NCI-H2081 treated with DMSO at 0.1 percent for 48 hours (cell line): Measurements from ENCODE around the gene PRAMEF9.
"Not testable (repeated sequence)": the region's sequence is repeated elsewhere in the genome, so short reads cannot be mapped to it uniquely, and the experiment has no call there.

Experiments
- DNase-seq: peaks from one replicate; lab custom pipeline; 2025; lab: John Stamatoyannopoulos, UW

PRAMEF9 gene

GRCh38 chr1:13171548-13171947 lies at the start of gene PRAMEF9:
Gene PRAMEF9 (plus strand): TSS chr1:13171848. CDS start chr1:13175281, 3,433 bp downstream.
- not testable (repeated sequence) for DNase-seq

DNA sequence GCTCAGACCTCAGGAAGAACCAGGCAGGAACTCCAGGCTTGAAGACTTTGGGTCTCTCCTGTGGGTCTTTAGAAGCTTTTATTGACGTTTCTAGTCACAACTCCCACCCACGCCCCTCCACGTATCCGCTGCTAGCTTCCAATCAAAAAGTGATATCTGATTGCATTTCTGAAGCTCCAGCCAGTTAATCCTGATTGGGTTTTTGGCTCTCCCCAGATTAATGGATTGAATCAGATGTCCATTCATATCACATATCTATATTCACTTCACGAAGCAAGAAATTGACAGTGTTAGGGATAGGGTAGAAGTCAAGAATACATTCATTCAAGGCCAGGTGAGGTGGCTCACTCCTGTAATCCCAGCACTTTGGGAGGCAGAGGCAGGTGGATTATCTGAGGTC lies 15.7 kb upstream of the PRAMEF9 start, which contains the start of gene PRAMEF26:
Gene PRAMEF26, minus strand, starts transcription at position 101 of the 400 bp plus-strand sequence. CDS start 2,914 bp downstream, outside the sequence.
- not testable (repeated sequence) for DNase-seq

DNA sequence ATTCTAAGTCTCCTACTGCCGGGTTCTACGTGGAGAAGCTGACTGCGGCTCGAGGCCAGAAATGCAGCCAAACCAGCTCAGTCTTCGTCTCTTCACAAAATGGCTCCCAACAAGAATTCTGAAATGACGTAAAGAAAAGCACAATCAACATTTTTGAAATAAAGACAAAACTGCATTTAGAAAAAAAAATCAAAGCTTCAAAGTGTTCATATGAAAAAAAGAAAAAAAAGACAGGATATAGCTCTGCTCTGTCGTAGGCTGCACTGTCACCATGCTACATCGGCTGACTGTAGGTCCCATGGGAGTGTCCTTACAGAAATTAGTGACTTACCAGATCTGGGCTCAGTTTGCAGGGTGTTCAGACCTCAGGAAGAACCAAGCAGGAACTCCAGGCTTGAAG lies 6.1 kb upstream of the PRAMEF9 start, which contains the start of gene HNRNPCL4:
Gene HNRNPCL4, minus strand, starts transcription at position 101 of the 400 bp plus-strand sequence. CDS start 164 bp downstream, outside the sequence.
- not testable (repeated sequence) for DNase-seq

DNA sequence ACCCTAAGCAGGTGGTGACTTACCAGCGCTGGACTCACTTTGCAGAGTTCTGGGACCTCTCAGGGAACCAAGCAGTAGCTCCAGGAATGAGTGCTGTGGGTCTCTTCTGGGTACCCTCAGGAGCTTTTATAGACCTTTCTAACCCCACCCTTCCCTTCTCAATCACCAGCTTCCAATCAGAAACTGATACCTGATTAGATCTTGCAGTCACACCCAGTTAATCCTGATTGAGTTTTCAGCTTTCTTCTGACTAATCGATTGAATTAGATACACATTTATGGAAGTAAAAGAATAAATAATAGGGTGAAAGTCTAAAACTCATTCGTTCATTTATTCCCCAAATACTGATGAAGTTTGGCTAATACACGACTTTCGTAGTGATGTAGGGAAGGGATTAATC lies 29.7 kb downstream of the PRAMEF9 start, which contains the start of gene PRAMEF13:
Gene PRAMEF13, minus strand, starts transcription at position 101 of the 400 bp plus-strand sequence. CDS start 1,820 bp downstream, outside the sequence.
- DNase-seq = not testable (repeated sequence)

DNA sequence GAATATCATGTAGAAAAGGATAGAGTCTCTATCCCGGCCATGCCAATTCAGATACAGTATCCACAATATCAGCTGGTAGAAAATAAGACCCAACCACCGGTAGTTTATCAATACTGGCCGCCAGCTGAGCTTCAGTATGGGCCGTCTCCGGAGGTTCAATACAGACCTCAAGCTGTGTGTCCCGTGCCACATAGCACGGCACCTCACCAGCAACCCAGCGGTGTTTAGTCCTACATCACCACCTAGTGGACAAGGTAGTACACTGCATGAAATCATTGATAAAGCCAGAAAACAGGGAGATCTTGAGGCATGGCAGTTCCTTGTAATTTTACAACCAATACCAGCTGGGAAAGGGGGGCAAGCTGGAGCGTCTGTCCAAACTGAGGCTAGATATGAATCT lies 37.1 kb downstream of the PRAMEF9 start:
- DNase-seq = not testable (repeated sequence)

DNA sequence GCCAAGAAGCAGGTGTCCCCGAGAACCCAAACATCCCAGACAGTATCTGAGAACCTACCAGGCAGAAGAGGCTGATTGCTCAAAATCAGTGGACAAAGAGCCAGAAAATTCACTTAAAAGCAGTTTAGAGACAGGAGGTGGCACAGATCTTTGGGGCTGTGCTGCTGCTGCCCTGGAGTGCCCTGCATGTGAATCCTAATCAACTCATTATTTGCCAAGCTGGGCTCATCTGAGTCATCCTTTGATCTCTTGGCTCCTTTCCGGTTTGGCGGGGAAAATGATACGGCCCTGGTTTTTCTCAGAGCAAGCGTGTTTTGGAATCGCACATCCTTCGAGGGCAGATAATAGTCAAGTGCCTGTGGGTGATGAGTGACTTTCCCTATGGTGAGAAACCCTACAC lies 45.0 kb downstream of the PRAMEF9 start:
- not testable (repeated sequence) for DNase-seq

- not testable (repeated sequence) for DNase-seq
Observed at GRCh38 chr1:13219203-13219602, 47.6 kb downstream of the PRAMEF9 start.

DNA sequence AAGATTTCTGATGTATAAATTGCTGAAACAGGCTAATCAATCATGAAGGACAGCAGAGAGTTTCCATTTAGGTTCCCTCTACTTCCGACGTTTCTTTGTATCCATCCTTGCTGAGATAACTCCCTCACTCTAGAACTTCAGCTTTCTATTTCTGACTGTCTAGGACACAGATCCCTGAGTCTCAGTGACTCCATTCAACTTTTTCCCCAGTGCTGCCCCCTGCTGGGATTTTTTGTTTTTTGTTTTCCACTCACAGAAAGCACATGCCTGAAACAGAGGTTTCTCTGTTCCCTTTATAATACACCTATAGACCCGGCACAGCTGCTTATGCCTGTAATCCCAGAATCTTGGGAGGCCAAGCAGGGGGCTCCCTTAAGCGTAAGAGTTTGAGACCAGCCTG lies 51.1 kb downstream of the PRAMEF9 start:
- DNase-seq = not testable (repeated sequence)

GRCh38 chr1:13224480-13225060 lies 52.9 kb downstream of the PRAMEF9 start:
- DNase-seq = no peak

DNA sequence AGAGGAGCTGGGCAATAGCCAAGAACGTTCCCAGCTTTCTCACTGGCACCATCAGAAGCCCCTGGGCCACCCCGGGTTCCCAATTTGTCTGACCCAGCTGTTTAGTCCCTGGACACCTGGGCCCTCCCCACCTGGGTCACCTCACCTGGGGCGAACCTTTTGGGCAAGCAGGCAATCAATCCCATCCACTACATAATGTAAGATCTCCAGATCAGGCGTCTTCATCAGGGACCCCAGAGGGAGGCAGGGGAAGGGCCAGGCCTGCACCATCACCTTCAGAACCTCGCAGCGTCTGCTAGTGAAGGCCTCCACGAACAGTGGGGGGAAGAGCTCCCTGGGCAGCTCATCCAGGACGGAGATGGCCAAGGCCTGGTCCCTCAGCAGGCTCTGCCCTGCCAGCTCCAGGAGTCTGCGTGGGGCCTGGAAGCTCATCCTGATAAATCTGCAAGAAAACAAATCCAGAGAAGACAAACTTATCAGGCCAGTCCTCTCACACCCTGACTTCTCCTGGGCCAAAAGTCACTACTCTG lies 54.1 kb downstream of the PRAMEF9 start, which contains the start of gene PRAMEF18:
Gene PRAMEF18, minus strand, starts transcription at position 480 of the 530 bp plus-strand sequence. Its CDS starts 48 bp downstream, at position 432.
- DNase-seq = not testable (repeated sequence)

GRCh38 chr1:13227271-13228055 lies 55.8 kb downstream of the PRAMEF9 start:
- not testable (repeated sequence) for DNase-seq

DNA sequence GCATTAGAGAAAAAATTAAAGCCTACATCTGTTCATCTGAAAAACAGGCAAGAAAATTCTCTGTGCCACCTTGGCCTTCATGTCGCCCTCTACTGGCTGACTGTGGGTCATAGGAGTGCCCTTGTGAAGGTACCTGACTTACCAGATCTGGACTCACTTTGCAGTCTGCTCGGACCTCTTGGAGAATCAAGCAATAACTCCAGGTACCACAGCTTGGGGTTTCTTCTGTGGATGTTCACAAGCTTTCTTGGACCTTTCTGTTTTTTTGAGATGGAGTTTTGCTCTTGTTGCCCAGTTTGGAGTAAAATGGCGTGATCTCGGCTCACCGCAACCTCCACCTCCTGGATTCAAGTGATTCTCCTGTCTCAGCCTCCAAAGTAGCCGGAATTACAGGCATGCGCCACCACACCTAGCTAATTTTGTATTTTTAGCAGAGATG lies 56.7 kb downstream of the PRAMEF9 start:
- no peak for DNase-seq
